GM18505 (cell line): ENCODE results near the gene FAM107B.

Source experiments
- ATAC-seq: cut with Tn5 transposase; IDR thresholded peaks from one replicate; pipeline ENCODE4 v1.9.1; 2021; ENCODE audit not compliant: unreplicated experiment
- POLR2A ChIP-seq: IDR thresholded peaks from 4 replicates; pipeline ENCODE4 v1.6.1; 2011; ENCODE audit warnings: borderline replicate concordance; ENCODE audit not compliant: insufficient read depth, insufficient read length; ENCODE audit errors: extremely low read depth

Gene FAM107B

DNA sequence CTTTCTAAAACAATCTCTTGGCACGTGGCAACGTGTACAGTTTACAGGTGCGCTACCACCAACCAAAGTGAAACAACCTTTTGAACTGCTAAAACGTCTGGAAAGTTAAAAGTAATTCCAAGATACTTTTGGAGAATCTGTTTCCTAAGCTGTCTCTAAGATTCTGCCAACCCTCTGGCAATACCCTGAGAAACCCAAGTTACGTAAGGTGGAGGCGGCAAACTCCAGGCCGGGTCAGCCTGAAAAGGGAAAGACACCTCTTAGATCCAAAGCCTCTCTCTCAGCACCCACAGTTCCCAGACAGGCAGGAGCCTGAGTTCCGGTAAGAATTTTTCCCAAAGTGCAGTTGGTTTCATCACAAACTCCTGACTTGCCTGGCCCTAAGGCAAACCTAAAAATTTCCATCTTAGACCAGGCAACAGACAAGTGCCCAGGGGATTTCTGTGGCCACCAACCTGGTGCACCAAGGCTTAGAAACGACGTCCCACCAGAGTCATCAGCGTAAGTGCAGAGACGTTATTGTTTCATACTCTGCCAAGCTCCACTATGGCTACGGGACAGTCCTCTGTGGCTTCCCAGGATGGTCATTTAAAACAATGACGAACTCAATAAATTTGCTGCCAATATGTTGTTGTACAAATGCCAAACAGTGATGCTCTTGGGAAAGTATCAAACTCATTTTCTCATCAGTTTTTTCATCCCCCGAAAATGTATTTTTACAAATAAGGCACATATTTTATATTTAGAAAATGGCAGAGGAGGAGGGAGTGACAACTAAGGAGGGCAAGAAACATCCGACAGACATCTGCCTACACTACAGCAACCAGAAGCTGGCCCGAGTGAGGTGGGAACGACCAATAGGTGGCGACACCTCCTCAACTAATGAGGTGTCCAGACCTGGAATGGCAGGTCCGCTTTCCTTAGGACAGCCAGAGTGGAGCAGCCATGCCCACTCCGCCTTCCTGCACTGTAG is 238.2 kb downstream of the FAM107B start:
- ATAC-seq = no peak
- no peak for TF ChIP-seq POLR2A

DNA sequence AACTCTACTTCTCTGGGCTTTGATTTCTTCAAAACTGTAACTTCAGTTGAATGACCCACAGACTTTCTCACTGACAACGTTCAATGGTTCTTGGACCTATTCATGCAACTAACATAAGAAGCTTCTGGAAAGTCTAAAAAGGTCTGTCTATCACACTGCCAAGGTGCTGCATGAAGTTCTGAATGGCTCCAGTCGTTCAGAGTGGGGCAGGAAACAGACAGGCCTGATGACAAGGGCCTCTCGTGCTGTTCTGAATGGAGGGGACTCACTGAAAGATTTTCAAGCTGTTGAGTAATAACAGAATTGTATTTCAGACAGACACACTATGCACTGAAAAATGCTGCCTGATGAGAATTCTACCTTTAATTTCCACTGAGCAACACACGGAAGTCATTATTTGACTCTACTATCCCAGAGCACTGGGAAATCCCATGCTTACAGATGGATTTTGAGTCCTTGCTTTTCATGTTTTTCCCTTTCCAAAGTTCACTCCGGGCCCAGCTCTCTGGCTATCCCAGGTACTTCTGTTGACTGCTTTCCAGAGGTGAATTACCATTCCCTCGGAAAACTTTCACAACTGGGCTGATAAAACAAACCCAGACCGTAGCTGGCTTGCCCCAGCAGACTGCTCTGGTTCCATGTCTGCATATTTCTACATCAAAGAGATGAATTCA is 239.1 kb downstream of the FAM107B start:
- TF ChIP-seq POLR2A = no peak
- no peak for ATAC-seq

DNA sequence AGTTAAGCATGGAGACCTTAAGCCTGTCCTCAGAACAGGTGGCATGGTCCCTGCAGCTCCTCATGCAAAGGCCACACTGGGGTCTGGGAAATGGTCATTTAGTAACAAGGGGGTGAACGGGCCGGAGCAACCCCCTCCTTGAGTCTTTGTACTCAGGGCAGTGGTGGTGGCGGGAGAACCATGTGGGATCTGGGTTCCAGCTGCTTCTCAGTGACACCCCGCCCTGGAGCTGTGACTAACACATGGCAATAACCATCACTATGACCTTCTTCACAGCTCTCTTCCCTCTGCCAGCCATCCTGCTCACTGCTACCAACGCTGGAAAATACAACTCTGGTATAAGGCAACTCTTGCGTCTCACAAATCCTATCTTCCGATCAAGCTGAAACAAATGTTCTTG is 240.5 kb downstream of the FAM107B start:
- ATAC-seq = no peak
- TF ChIP-seq POLR2A = no peak

DNA sequence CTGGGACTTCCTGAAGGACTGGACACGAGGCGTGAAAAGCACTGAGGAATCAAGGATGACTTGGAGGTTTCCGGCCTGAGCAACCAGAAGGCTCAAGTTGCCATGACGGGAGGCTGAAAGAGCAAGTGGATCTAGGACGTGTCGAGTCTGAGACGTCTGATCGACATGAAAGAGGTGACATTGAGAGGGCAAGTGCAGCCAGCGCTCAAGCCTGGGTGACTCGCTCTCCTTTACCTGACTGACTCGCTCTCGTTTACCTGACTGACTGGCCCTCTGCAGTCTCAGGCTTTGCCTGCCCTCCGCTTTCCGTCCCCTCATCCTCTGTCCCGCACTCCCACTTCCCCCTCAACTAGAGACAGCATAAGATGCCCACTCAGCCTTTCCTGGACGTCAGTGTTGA is 241.4 kb downstream of the FAM107B start:
- ATAC-seq = no peak
- no peak for TF ChIP-seq POLR2A

DNA sequence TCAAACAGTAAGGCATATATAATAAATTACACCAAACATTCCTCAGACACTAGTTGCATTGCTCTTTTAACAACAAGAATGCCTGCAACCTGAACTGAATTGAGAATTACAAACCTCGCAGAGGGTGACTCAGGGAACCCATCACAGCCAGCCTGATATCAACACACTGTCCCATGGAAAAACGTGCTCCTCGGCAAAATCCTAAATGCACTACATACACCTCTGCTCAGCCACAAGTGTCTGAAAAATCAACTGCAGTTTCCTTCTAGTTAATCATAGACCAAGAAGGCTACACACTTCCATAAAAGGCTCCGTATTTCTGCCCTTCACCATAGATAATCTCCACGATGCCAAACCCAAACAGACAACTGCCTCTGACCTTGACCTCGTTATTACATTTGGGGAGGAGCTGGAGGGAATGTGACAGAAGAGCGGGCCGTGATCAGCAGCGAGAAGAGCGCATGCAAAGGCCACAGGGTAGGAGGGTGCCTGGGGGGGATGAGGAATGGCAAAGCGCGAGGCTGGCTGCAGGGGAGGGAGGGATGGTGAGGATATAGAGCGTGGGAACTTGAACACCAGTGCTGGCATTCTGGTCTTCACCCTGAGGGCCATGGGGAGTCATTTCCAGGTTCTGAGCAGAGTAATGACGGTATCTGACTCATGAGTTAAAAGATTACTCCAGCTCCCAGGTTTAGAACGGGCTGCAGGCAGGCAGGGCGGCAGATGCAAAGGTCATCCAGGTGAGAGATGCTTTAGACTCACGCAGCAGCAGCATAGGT is 242.0 kb downstream of the FAM107B start:
- ATAC-seq = no peak
- no peak for TF ChIP-seq POLR2A

DNA sequence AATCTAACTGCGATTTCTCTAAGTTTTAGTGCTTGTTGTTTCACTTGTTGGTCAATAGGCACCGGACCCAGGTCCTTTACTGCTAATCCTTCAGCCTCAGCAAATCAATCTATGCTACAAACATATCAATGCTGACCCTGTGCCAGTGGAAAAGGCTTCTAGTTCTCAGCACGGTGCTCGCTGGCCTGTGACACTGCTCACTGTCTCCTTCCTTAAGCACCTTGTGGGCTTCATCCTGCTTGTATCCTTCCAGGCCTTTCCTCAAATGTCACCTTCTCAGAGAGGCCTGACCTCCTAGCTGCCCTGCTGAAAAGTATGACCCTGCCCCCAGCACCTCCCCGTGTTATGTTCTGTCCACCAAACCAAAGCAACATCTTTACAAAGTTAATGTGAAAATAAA is 242.7 kb downstream of the FAM107B start:
- ATAC-seq = no peak
- no peak for TF ChIP-seq POLR2A

DNA sequence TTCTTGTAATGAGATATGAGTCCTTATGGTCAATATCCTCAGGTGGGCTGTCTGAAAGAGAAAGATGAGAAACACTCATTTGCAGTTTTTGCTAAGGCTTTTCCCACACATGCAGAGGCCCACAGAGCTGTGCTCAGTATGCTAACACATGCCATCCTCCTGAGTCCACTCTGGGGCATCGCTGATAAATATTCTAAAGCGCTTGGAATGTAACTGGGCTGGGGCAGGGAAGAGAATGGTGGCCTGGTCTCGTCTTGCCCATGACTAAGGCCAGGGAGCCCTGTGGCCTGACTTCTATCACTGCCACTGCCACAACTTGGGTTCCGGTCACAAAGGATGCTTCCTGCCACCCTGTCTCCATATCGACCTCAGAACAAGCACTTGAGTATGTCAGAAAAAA is 244.2 kb downstream of the FAM107B start:
- ATAC-seq = no peak
- no peak for TF ChIP-seq POLR2A

DNA sequence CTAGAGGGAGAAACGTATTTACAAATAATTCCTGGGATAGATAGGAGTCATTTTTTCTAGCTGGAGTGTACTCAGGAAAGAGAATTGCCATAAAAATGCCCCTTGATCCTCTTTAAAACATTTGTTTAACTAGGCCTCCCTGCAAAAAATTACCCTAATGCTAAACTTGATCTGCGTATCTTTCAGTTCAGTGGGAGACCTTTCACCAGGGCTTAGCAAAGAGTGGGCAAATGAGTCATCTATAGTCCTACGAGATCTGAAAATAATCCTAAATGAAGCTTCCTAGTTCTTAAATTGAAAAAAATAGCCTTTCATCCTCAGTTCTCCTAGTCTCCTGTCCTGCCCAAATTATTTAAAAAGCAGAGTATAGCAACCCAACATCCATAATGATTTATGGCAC is 245.3 kb downstream of the FAM107B start:
- no peak for TF ChIP-seq POLR2A
- ATAC-seq = no peak

DNA sequence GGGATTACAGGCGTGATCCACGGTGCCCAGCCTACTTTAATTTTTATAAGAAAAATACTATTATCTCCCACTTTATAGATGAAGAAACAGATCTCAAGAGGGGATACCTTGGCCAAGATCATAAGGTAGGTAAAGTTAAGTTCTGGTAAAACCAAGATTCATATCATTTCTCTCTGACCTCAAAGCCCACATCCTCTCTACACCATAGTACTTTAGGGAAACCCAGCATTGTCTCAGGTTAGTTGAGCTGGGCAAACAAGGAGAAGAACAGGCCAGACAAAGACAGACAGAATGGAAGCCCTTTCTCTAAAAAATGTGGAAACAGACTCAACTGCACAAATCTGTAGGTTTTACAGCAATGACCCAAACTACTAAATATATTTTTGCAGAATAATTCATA is 246.2 kb downstream of the FAM107B start:
- no peak for ATAC-seq
- TF ChIP-seq POLR2A = no peak

DNA sequence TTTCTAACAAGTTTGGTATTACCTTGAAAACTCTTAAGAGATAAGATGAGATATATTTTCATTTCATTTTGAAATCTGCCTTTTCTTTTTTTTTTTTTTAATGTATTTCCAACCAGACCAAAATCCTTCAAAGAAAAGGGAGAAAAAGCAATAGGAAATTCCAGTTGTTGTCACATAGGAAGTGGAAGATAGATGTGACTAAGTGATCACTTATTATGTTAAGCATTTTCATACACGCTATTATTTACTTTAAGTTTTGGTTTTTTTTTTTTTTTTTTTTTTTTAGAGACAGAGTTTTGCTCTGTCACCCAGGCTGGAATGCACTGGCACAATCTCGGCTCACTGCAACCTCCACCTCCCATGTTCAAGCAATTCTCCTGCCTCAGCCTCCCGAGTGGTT is 246.8 kb downstream of the FAM107B start:
- no peak for TF ChIP-seq POLR2A
- no peak for ATAC-seq

DNA sequence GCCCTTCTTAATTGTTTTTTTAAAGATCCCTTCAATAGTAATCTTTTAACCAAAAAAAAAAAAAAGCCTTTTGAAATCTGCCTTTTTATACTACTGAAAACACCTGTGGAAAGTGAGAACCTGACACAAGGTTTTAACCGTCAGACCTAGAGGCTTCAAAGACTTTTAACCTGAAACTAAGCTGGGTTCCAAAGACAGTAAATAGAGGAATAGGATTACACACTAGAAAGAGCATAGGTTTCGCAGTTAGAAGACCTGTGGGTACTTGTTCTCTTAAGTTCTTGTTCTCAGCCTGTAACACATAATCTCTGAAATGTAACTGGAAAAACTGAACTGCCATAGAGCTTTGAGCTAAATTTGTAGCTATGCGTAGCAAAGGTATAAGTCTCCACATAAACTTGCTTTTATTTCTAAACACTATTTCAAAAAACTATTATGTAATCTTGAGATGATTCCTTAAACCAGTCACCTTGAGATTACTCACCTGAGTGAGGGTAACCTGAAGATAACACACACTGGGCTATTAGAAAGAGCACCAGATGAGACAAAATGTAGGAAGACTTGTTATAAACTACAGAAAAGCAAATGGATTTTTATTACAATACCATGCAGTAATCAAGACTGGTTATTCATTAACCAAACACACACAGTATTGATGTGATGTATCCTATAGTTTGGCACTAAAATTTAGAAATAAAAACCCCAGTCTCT is 247.4 kb downstream of the FAM107B start:
- TF ChIP-seq POLR2A = no peak
- no peak for ATAC-seq

DNA sequence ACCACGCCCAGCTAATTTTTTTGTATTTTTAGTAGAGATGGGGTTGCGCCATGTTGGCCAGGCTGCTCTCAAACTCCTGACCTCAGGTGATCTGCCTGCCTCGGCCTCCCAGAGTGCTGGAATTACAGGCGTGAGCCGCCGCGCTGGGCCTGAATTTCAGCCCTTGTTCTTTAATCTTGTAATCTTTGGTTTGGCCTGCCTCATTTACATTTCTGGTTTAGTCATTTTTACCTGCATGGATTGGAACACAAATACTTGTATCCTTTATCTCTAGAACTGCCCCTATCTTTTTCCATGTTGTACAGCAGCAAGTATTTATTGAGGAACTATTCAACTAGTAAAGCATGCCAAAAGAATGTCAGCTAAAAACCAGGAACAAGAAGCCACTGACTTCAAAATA is 248.4 kb downstream of the FAM107B start:
- ATAC-seq = no peak
- TF ChIP-seq POLR2A = no peak
